SW480 (cell line): ENCODE measurements around the gene SMURF2.
"Not testable (repeated sequence)": the region's sequence is repeated elsewhere in the genome, so short reads cannot be mapped to it uniquely, and the experiment has no call there.

Experiments
- DNase-seq: peaks from one replicate; pipeline ENCODE4 v3.0.0-alpha.2; 2016; ENCODE audit warnings: low spot score

The SMURF2 gene

GRCh38 chr17:64661976-64662773 is at the start of gene SMURF2:
Gene SMURF2 (minus strand): TSS chr17:64662307. CDS start chr17:64661880, 427 bp downstream.
- peak; percentile 80 for DNase-seq

- peak; percentile 77 for DNase-seq
Observed at GRCh38 chr17:64709481-64709880, 47.4 kb upstream of the SMURF2 start.

GRCh38 chr17:64707050-64707591 is 45.0 kb upstream of the SMURF2 start:
- DNase-seq, result peak; percentile 94

DNA sequence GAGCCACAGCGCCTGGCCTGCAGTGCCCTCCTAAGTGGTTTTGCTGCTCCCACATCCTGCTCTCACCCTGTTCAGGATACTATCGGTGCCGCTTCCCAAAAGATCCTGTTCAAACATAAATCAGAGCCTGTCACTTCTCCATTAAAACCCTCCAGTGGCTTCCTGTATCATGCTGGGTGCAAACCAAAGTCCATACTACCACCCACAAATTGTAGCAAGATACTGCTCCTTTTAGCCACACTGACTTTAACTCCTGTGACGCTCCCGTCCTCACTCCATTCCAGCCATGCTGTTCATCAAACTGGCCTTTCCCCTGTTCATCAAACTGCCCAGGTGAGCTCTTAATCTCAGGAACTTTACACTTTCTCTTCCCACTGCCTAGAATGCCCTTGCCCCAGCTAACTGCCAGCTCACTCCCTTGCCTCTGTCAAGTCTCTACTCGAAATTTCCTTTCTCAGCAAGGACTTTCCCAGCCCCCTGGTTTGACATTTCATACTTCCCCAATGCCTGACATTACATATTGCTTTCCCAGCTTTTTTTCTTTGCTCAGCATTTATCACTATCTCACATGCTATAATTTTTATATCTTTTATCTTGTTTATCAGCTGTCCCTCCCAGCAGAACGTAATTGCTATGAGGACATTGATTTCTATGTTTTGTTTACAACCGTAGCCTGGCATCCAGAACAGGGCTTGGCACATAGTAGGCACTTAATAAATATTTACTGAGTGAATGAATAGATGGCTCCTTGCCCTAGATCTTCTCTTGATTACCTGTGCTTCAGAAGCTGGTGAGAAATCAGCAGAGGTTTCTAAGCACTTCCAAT is 44.3 kb upstream of the SMURF2 start:
- peak; percentile 94 for DNase-seq

DNA sequence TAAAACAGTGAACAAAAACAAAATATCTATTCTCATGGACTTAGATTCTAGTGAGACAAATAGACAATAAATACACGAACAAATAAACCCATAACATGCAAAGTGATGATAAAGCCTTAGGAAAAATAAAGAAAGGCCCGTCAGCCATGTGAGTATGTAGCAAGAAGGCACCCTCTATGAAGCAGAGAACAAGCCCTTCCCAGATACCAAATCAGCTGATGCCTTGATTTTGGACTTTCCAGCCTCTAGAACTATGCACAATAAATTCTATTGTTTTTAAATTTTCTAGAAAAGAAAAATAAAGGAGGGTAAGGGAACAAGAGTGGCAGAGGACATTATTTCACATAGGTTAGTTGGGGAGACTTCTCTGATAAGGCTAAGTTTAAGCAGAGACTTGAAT is 40.7 kb upstream of the SMURF2 start:
- DNase-seq, result no peak

- DNase-seq, result no peak
Observed at GRCh38 chr17:64698725-64699124, 36.6 kb upstream of the SMURF2 start.

DNA sequence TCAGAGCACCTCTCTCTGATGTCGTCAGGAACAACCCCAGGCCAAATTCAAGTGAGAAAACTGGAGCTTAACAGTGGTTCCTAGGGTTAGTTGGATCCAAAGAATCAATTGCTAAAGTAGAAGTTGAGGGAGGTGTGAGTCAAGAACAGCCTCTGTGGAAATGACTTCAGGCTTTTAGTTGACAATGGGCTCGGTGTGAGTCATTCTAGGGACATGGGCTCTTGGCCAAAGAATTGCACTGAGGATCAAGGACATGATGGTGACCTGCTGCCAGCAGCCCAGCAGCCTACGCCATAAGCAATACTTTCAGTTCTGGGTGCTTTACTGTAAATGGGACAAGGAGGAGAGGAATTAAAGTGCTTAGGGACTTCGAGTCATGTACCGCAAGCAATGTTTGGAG is 32.1 kb upstream of the SMURF2 start:
- peak; percentile 84 for DNase-seq

- DNase-seq, result no peak
Observed at GRCh38 chr17:64692187-64692586, 30.1 kb upstream of the SMURF2 start.

- no peak for DNase-seq
Observed at GRCh38 chr17:64689106-64689505, 27.0 kb upstream of the SMURF2 start.

DNA sequence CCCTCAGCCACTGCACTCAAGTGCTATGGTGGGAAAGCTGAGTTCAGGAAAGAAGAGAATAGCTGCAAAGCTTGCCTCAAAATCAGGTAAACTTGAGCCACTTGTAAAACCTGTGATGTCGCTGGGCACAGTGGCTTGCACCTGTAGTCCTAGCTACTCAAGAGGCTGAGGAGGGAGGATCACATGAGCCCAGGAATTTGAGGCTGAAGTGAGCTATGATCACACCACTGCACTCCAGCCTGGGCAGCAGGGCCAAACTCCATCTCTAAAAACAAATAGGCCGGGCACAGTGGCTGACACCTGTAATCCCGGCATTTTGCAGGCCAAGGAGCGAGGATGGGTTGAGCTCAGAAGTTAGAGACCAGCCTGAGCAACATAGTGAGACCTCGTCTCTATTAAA is 26.4 kb upstream of the SMURF2 start:
- DNase-seq, result no peak

DNA sequence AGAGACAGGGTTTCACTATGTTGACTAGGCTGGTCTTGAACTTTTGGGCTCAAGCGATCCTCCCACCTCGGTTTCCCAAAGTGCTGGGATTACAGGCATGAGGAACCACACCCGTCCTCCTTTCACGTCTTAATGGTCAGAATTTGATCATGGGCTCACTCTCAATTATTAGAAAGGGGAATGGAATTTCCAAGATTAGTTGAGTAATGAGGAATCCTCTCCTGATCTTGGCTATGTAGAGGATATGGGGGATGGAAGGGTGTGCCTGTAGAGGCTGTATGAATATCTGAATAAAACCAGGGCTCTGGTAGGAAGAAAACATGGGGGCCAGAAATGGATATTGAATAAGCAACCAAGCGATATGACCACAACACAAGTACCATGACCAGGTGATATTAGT is 25.9 kb upstream of the SMURF2 start:
- DNase-seq, result no peak

GRCh38 chr17:64687376-64687775 is 25.3 kb upstream of the SMURF2 start:
- no peak for DNase-seq

GRCh38 chr17:64686705-64687104 is 24.6 kb upstream of the SMURF2 start:
- no peak for DNase-seq

DNA sequence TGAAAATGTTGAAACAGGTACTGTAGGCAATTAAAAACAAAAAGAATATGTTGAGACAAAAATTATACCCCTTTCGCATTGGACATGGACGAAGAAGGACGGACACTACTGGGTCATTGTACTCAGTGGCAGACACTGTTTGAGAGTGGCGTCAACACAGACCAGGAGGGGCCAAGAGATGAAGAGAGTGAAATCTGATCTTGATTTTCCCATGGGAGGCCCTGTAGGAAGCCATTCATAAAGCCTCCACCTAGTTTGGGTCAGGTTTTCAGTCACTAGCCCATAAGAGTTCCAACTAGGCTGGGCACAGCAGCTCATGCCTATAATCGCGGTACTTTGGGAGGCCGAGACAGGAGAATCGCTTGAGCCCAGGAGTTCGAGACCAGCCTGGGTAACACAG is 23.6 kb upstream of the SMURF2 start:
- no peak for DNase-seq

DNA sequence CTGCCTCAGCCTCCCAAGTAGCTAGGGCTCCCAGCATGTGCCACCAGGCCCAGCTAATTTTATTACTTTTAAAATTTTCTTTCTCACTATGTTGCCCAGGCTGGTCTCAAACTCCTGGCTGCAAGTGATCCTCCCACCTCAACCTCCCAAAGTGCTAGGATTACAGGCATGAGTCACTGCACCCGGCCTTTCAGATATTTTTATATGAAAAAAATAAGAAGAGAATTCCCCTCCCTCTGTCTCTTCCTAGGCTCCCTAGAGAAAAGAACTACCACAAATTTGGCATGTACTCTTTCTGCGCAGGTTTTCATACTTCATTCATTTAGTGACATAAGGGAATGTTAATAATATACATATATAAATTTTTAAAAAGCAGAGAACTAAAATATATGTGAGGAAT is 21.7 kb upstream of the SMURF2 start:
- no peak for DNase-seq

DNA sequence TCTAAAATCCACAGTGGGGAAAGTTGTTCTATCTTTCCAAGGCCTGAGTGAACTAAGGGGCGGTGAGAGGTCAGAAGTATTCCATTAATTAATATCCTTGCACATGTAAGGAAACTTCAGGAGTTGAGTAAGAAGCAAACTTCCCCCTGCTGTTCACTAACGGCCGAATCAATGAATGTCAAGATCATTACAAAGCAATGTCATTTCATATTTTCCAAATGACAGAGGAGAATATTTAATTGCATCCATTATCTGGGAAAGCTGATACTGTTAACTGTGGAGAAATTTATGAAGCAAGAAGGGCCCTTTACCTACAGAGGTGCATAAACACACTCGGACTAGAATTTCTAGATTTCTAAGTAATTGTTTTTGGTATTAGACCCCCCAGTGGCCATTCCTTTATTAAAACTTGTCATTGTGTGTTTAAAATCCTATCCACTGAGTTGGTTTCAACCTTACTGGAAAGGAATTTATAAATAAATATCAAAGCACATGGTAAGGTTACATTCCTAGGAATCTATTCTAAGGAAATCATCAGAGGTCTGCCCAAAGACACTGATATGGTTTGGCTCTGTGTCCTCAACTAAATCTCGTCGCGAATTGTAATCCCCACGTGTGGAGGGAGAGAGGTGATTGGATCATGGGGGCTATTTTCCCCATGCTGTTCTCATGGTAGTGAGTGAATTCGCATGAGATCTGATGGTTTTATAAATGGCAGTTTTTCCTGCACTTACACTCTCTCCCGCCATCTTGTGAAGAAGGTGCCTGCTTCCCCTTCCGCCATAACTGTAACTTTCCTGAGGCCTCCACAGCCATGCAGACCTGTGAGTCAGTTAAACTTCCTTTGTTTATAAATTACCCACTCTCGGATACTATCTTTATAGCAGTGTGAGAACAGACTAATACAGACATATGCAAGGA is 20.4 kb upstream of the SMURF2 start:
- no peak for DNase-seq

- peak; percentile 39 for DNase-seq
Observed at GRCh38 chr17:64679710-64680216, 17.7 kb upstream of the SMURF2 start.

- no peak for DNase-seq
Observed at GRCh38 chr17:64676763-64677162, 14.7 kb upstream of the SMURF2 start.

DNA sequence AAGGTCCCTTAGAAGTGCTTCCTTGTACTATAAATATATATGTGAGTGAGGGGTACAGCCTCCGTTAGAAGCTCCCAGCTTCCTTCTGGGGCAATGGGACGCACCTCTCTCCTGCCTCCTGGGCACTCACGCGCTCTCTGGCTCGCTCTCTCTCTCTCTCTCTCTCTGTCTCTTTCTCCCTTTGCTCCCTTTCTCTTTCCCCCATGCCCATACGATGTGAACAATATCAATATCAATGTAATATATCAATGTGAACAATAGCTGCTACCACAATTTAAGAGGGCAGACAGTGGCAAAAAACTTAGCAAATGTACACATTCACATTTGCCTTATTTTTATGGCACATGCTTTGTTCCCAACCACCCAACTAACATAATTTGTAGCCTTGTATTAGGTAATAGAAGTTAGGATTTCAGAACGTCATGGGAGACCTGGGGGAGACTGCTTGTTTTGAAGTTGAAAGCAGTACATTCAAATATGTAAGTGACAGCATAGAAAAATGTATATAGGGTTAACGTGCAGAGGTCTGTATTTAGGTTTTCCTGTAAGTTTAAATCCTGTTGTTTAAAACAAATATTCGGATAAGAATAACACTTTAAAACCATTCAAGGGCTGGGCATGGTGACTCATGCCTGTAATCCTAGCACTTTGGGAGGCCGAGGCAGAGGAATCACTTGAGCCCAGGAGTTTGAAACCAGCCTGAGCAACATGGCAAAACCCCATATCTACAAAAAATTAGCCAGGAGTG is 8.9 kb upstream of the SMURF2 start:
- DNase-seq, result not testable (repeated sequence)

- DNase-seq, result not testable (repeated sequence)
Observed at GRCh38 chr17:64667807-64668721, 6.0 kb upstream of the SMURF2 start.
